ENCODE measurements around the gene ZBTB24. TPM values are rescaled to one million over a fixed set of nuclear protein-coding genes. Genes with fewer than 3 reads are reported as not detected.

The ZBTB24 gene
- total RNA-seq, 2 experiments from 2014 or later, result 10.5 to 11.8 TPM

DNA sequence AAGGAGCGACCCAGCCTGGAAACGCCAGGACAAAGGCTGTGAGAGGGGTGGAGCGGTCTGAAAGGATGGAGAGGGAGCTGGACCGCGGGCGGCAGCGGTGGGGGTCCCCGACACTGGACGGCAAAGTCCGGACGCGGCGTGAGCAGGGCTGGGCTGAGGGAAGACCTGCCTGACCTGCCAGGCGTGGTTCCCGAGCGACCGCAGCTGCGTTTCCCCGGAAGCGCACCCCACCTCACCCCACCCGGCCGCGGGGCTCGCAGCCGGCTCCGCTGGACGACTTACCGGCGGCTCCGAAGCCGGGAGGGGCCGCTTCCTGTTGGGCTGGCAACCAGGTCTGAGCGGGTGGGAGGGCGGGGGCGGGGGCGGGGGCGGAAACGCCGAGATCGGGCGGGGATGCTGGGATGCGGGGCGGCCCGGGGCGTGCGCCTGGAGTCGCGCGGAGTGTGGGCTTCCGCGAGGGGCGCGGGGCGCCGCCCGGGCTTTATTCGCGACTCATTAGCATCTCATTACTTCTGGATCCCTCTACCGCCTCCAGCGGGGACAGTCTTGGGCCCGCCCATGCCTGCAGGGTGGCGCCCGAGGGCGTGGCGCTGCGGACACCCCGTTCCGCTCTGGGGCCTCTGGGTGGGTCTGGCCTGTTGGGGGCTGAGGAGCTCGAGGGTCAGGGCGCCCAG lies 27.4 kb downstream of the ZBTB24 start, which contains the start of gene MICAL1:
Gene MICAL1 (minus strand): TSS at position 336 of the 674 bp plus-strand sequence. CDS start 1,576 bp downstream, outside the sequence.
- peak within 1 kb of the TSS; percentile 97 for H3K27ac Mint-ChIP-seq
- H3K27me3 Mint-ChIP-seq, result no peaks in the 10 kb centered on the region
- POLR2A ChIA-PET, result interaction anchor here (0.8 to 8.3 kb wide), 8 partner anchors 8 to 83 kb away, joined by 3 to 119 read pairs (median 10); partner anchors contain the start of genes CD164, PPIL6, SMPD2 and ZBTB24
- peaks cover 11% of the 10 kb centered on the region for H3K36me3 Mint-ChIP-seq (ENCODE audit: low read depth)
- DNase-seq, result peak; percentile 79
- no peaks in the 10 kb centered on the region for H3K9me3 Mint-ChIP-seq
- peak within 1 kb of the TSS; percentile 90 for H3K4me3 Mint-ChIP-seq
- CTCF ChIA-PET, result interaction anchor here (0.7 to 2.3 kb wide), 10 partner anchors 9 to 389 kb away, joined by 3 to 11 read pairs (median 6); partner anchors contain the start of genes CD164, PPIL6, SMPD2 and ZBTB24
- intact Hi-C loops (cut with micrococcal nuclease), result loop anchor here (2.0 kb wide), 2 partner anchors 15 to 73 kb away; partner anchors contain the start of genes CD164, PPIL6 and SMPD2
- TF ChIP-seq, protein P1, sequence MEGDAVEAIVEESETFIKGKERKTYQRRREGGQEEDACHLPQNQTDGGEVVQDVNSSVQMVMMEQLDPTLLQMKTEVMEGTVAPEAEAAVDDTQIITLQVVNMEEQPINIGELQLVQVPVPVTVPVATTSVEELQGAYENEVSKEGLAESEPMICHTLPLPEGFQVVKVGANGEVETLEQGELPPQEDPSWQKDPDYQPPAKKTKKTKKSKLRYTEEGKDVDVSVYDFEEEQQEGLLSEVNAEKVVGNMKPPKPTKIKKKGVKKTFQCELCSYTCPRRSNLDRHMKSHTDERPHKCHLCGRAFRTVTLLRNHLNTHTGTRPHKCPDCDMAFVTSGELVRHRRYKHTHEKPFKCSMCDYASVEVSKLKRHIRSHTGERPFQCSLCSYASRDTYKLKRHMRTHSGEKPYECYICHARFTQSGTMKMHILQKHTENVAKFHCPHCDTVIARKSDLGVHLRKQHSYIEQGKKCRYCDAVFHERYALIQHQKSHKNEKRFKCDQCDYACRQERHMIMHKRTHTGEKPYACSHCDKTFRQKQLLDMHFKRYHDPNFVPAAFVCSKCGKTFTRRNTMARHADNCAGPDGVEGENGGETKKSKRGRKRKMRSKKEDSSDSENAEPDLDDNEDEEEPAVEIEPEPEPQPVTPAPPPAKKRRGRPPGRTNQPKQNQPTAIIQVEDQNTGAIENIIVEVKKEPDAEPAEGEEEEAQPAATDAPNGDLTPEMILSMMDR (IDR thresholded peaks at IDR 0.05), result peak; percentile 16
- ATAC-seq, result peak; percentile 54
- H3K4me1 Mint-ChIP-seq (ENCODE audit: low read depth), result peaks cover 70% of the 10 kb centered on the region

GRCh38 chr6:109454496-109455436 lies 28.3 kb downstream of the ZBTB24 start:
- intact Hi-C loops (cut with micrococcal nuclease), result loop anchor here (2.0 kb wide), 2 partner anchors 14 to 72 kb away; partner anchors contain the start of genes CD164, PPIL6 and SMPD2
- Mint-ChIP-seq H3K27me3 (no peaks in the 10 kb centered on the region), H3K9me3 (no peaks in the 10 kb centered on the region), H3K4me1 (ENCODE audit: low read depth) (peaks cover 72% of the 10 kb centered on the region), H3K4me3 (peak overlapping the region; percentile 90), H3K36me3 (ENCODE audit: low read depth) (peaks cover 11% of the 10 kb centered on the region), H3K27ac (peak overlapping the region; percentile 97)
- DNase-seq (peak; percentile 84), ATAC-seq (peak; percentile 54)
- ChIA-PET CTCF (interaction anchor here (0.6 to 3.0 kb wide), 6 partner anchors 10 to 388 kb away, joined by 3 to 10 read pairs (median 6); partner anchors contain the start of genes CD164, PPIL6, SMPD2 and ZBTB24), POLR2A (interaction anchor here (0.7 to 8.3 kb wide), 7 partner anchors 9 to 78 kb away, joined by 3 to 119 read pairs (median 6); partner anchors contain the start of genes CD164, PPIL6 and SMPD2)
- TF ChIP-seq, protein P1 (IDR thresholded peaks at IDR 0.05), result no peak

DNA sequence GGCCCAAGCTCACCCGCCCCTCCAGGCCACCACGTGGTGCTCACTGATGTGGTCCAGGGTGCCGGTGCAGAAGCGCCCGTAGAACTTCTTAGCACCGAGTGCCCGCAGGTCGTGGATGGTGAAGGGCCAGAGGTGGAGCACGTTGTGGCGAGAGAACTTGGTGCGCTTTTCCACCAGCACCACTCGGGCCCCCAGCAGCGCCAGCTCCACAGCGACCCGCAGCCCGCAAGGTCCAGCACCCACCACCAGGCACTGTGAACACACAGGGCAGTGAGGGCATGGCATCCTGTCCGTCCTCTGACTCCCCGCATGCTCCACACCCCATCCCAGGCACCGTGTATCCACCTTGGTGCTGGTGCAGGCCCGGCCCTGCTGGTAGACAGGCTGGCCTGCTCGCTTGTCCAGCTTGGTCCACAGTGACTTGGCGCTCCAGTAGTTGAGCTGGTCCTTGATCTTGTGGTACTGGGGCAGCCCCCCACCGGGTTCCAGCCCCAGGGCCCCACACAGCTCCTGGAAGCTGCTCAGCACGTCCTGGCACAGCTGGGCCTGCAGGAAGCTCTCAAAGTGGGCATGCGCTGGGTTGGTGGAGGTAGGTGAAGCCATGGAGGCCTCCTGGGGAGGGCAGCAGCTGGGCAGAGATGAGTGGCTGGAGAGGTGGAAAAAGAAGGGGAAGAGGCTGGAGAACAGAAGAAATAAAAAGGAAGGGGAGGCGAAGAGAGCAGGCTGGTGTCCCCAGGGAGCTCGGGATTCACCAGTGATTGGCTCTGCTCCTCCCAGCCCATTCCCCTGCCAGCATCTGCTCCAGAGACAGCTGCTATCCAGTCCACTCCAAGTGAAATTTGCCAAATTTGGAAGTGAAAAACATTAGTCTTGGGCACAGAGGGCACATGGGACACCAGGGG lies 29.2 kb downstream of the ZBTB24 start:
- H3K4me1 Mint-ChIP-seq (ENCODE audit: low read depth), result peaks cover 71% of the 10 kb centered on the region
- TF ChIP-seq, protein P1 (IDR thresholded peaks at IDR 0.05), result no peak
- ChIA-PET CTCF (interaction anchor here (0.6 to 3.0 kb wide), 3 partner anchors 13 to 71 kb away, joined by 3 to 10 read pairs (median 9); partner anchors contain the start of genes CD164, PPIL6, SMPD2 and ZBTB24), POLR2A (interaction anchor here (0.6 to 8.3 kb wide), 4 partner anchors 10 to 22 kb away, joined by 3 to 119 read pairs (median 9); partner anchors contain the start of genes PPIL6 and SMPD2)
- H3K9me3 Mint-ChIP-seq, result no peaks in the 10 kb centered on the region
- no peak for DNase-seq
- peaks cover 8% of the 10 kb centered on the region for H3K36me3 Mint-ChIP-seq (ENCODE audit: low read depth)
- H3K4me3 Mint-ChIP-seq, result peak overlapping the region; percentile 90
- intact Hi-C loops (cut with micrococcal nuclease), result loop anchor here (2.0 kb wide), 2 partner anchors 13 to 71 kb away; partner anchors contain the start of genes CD164, PPIL6 and SMPD2
- ATAC-seq, result no peak
- no peaks in the 10 kb centered on the region for H3K27me3 Mint-ChIP-seq
- peak overlapping the region; percentile 97 for H3K27ac Mint-ChIP-seq

DNA sequence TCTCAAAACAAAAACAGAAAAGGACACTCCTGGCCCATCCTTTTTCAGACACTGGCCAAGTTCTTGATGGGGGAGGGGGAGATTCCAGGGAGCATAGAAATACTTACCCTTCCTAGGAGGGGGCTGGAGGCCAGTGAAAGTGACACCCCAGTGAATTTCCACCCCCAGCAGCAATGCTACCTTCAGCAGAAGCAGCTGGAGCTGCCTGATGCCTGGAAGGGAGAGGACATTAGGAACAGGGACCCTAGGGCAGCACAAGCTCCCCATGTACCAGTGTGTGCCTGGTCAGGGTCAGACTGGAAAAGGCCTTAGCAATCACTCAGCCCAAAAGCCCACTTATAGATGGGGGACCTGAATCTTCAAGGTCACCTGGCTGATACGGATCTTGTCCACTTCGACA lies 29.9 kb downstream of the ZBTB24 start:
- DNase-seq (no peak), ATAC-seq (no peak)
- H3K9me3 Mint-ChIP-seq, result no peaks in the 10 kb centered on the region
- ChIA-PET POLR2A (interaction anchor here (3.7 to 8.3 kb wide), 2 partner anchors 10 to 11 kb away, joined by 14 to 119 read pairs; partner anchors contain the start of genes PPIL6 and SMPD2), CTCF (interaction anchor here (2.2 to 3.0 kb wide), 2 partner anchors 12 to 70 kb away, joined by 9 to 10 read pairs; partner anchors contain the start of genes CD164, PPIL6 and SMPD2)
- H3K4me3 Mint-ChIP-seq, result no peak overlapping the region
- H3K36me3 Mint-ChIP-seq (ENCODE audit: low read depth), result peaks cover 8% of the 10 kb centered on the region
- peaks cover 67% of the 10 kb centered on the region for H3K4me1 Mint-ChIP-seq (ENCODE audit: low read depth)
- intact Hi-C loops (cut with micrococcal nuclease), result no loop called here
- H3K27me3 Mint-ChIP-seq, result no peaks in the 10 kb centered on the region
- H3K27ac Mint-ChIP-seq, result no peak overlapping the region
- TF ChIP-seq, protein P1 (IDR thresholded peaks at IDR 0.05), result no peak
